Neural progenitor cell (in vitro differentiated cells): ENCODE measurements around the gene LRP1B.

Experiments
- CTCF ChIP-seq: fragments of 200-600 bp; sonication (generic); IDR thresholded peaks from 2 replicates; pipeline ENCODE4 v1.5.1; 2017; ENCODE audit warnings: antibody characterized with exemption, mild to moderate bottlenecking
- EZH2 ChIP-seq: fragments of 200-600 bp; sonication (generic); IDR thresholded peaks from 2 replicates; pipeline ENCODE4 v1.6.1; 2017; ENCODE audit warnings: antibody characterized with exemption, mild to moderate bottlenecking, moderate library complexity
- EZH2phosphoT487 ChIP-seq: fragments of 200-600 bp; sonication (generic); IDR thresholded peaks from 2 replicates; pipeline ENCODE4 v1.6.1; 2017; ENCODE audit warnings: antibody characterized with exemption

GRCh38 chr2:141226560-141226959 is 904.3 kb downstream of the LRP1B start:
- no peak for TF ChIP-seq CTCF
- no peak for TF ChIP-seq EZH2
- TF ChIP-seq EZH2phosphoT487, result no peak
